CD8-positive, alpha-beta memory T cell (primary cell): Measurements from ENCODE around the gene GPATCH4. TPM values are rescaled to one million over a fixed set of nuclear protein-coding genes. Genes with fewer than 3 reads are reported as not detected.
"Not testable (repeated sequence)": the region's sequence is repeated elsewhere in the genome, so short reads cannot be mapped to it uniquely, and the experiment has no call there.

Source experiments
- CTCF ChIA-PET: fragments of 350-600 bp; sonication (Branson Sonifier 250); formaldehyde crosslinking; loops from one replicate; lab custom pipeline; 2021; ENCODE audit warnings: antibody characterized with exemption; lab: Charles Lee
- POLR2A ChIA-PET: fragments of 350-600 bp; sonication (Branson Sonifier 250); formaldehyde crosslinking; loops from one replicate; lab custom pipeline; 2021; ENCODE audit warnings: antibody characterized with exemption; lab: Charles Lee
- DNase-seq, 5 donors: peaks; one replicate each; pipeline versions ENCODE4 v3.0.0 to v3.0.0-alpha.2; 2020 to 2022; ENCODE audit warnings: mixed read lengths in 1 of 5
- H3K27ac ChIP-seq: one replicate; pipeline ENCODE4 v1.7.0; 2013; ENCODE audit warnings: low read depth, mild to moderate bottlenecking, low read length, moderate library complexity
- H3K27me3 ChIP-seq: 2 replicates; pipeline ENCODE4 v1.7.0; 2013; ENCODE audit warnings: low read length, mild to moderate bottlenecking; ENCODE audit not compliant: insufficient read depth, poor library complexity, severe bottlenecking
- H3K36me3 ChIP-seq: 2 replicates; pipeline ENCODE4 v1.7.0; 2013; ENCODE audit warnings: mild to moderate bottlenecking, low read length, moderate library complexity; ENCODE audit not compliant: insufficient read depth
- H3K4me1 ChIP-seq: 2 replicates; pipeline ENCODE4 v1.7.0; 2013; ENCODE audit warnings: mild to moderate bottlenecking, low read length, moderate library complexity; ENCODE audit not compliant: insufficient read depth
- H3K4me3 ChIP-seq: 2 replicates; pipeline ENCODE4 v1.7.0; 2013; ENCODE audit warnings: mild to moderate bottlenecking, low read length
- H3K9me3 ChIP-seq: 2 replicates; pipeline ENCODE4 v1.7.0; 2013; ENCODE audit warnings: mild to moderate bottlenecking, low read length
- H3K27ac Mint-ChIP-seq, 8 donors: one replicate each; pipeline ENCODE4 v1.8.0; 2020 to 2021; ENCODE audit warnings: mixed read lengths in 8 of 8, mild to moderate bottlenecking in 6 of 8, inconsistent platforms in 3 of 8, moderate library complexity in 3 of 8
- H3K27me3 Mint-ChIP-seq, 2 donors: one replicate each; pipeline ENCODE4 v1.8.0; 2020 to 2021; ENCODE audit warnings: mixed read lengths in 2 of 2, mild to moderate bottlenecking in 1 of 2, moderate library complexity in 1 of 2
- H3K36me3 Mint-ChIP-seq, 3 donors: one replicate each; pipeline ENCODE4 v1.8.0; 2020 to 2021; ENCODE audit warnings: mixed read lengths in 3 of 3, inconsistent platforms in 1 of 3, mild to moderate bottlenecking in 1 of 3
- H3K4me1 Mint-ChIP-seq, 3 donors: one replicate each; pipeline ENCODE4 v1.8.0; 2020 to 2021; ENCODE audit warnings: mixed read lengths in 3 of 3, inconsistent platforms in 1 of 3, mild to moderate bottlenecking in 1 of 3
- H3K4me3 Mint-ChIP-seq, 7 donors: one replicate each; pipeline ENCODE4 v1.8.0; 2020 to 2021; ENCODE audit warnings: mixed read lengths in 7 of 7, mild to moderate bottlenecking in 6 of 7, moderate library complexity in 4 of 7, inconsistent platforms in 2 of 7
- H3K9me3 Mint-ChIP-seq, 5 donors: one replicate each; pipeline ENCODE4 v1.8.0; 2020 to 2022; ENCODE audit warnings: mixed read lengths in 5 of 5, mild to moderate bottlenecking in 3 of 5, moderate library complexity in 2 of 5, inconsistent platforms in 1 of 5
- polyA plus RNA-seq: library from polyadenylated mRNA; unstranded; fragments of 300-500 nt; fragmentation: Illumina TruSeq; gene quantifications from one replicate; pipeline ENCODE4 v1.2.3, GENCODE V29; 2021
- total RNA-seq, 2 experiments: library from RNA; stranded (reverse); gene quantifications; one replicate each; pipeline ENCODE4 v1.2.3, GENCODE V29; 2021

GPATCH4 gene
- total and polyA plus RNA-seq, 3 experiments from 2014 or later, result 58.7 to 131 (median 123) TPM

GRCh38 chr1:156591181-156591431, 10.2 kb downstream of the GPATCH4 start:
- no peaks in the 10 kb centered on the region for H3K9me3 Mint-ChIP-seq
- H3K27me3 Mint-ChIP-seq, result no peaks in the 10 kb centered on the region
- DNase-seq, result no peak
- Histone ChIP-seq H3K27ac (peak overlapping the region; percentile 39), H3K4me1 (peaks cover 20% of the 10 kb centered on the region), H3K4me3 (peak overlapping the region; percentile 66), H3K9me3 (no peaks in the 10 kb centered on the region), H3K36me3 (no peaks in the 10 kb centered on the region), H3K27me3 (no peaks in the 10 kb centered on the region)
- peak overlapping the region; percentile 89 to 94 (median 91) for H3K4me3 Mint-ChIP-seq
- CTCF ChIA-PET, result interaction anchor here (0.7 to 3.9 kb wide), 12 partner anchors 9 to 205 kb away, joined by 3 to 22 read pairs (median 4); partner anchors contain the start of genes GPATCH4 and MEF2D
- peak overlapping the region; percentile 90 to 98 (median 96) for H3K27ac Mint-ChIP-seq
- POLR2A ChIA-PET, result interaction anchor here (0.9 to 2.1 kb wide), 11 partner anchors 9 to 134 kb away, joined by 3 to 10 read pairs (median 5); partner anchors contain the start of genes GPATCH4 and MEF2D
- peaks cover 20 to 24% (median 21%) of the 10 kb centered on the region in 3 donors for H3K4me1 Mint-ChIP-seq
- H3K36me3 Mint-ChIP-seq, result peaks cover 0 to 32% (median 6%) of the 10 kb centered on the region in 3 donors

- H3K4me1 ChIP-seq, result peaks cover 20% of the 10 kb centered on the region
- no peaks in the 10 kb centered on the region for H3K9me3 ChIP-seq
- POLR2A ChIA-PET, result interaction anchor here (1.1 to 2.1 kb wide), 9 partner anchors 9 to 133 kb away, joined by 3 to 10 read pairs (median 5); partner anchors contain the start of gene MEF2D
- H3K27ac ChIP-seq, result peak overlapping the region; percentile 39
- H3K27me3 ChIP-seq, result no peaks in the 10 kb centered on the region
- peak overlapping the region; percentile 66 for H3K4me3 ChIP-seq
- H3K4me3 Mint-ChIP-seq, result peak overlapping the region; percentile 89 to 94 (median 91)
- peaks cover 21 to 24% (median 22%) of the 10 kb centered on the region in 3 donors for H3K4me1 Mint-ChIP-seq
- no peaks in the 10 kb centered on the region for H3K27me3 Mint-ChIP-seq
- peaks cover 0 to 32% (median 6%) of the 10 kb centered on the region in 3 donors for H3K36me3 Mint-ChIP-seq
- DNase-seq, result no peak
- peak overlapping the region in 7 of 8 donors; percentile 90 to 98 (median 96) for H3K27ac Mint-ChIP-seq
- H3K36me3 ChIP-seq, result no peaks in the 10 kb centered on the region
- CTCF ChIA-PET, result interaction anchor here (0.7 to 3.9 kb wide), 12 partner anchors 9 to 205 kb away, joined by 3 to 22 read pairs (median 4); partner anchors contain the start of genes GPATCH4 and MEF2D
- H3K9me3 Mint-ChIP-seq, result no peaks in the 10 kb centered on the region
Observed at GRCh38 chr1:156590326-156591180, 10.7 kb downstream of the GPATCH4 start.

GRCh38 chr1:156589546-156589945, 11.7 kb downstream of the GPATCH4 start:
- H3K27ac Mint-ChIP-seq, result no peak overlapping the region
- H3K4me1 Mint-ChIP-seq, result peaks cover 18 to 25% (median 19%) of the 10 kb centered on the region in 3 donors
- Histone ChIP-seq H3K4me1 (peaks cover 20% of the 10 kb centered on the region), H3K4me3 (no peak overlapping the region), H3K36me3 (no peaks in the 10 kb centered on the region), H3K27ac (no peak overlapping the region), H3K9me3 (no peaks in the 10 kb centered on the region), H3K27me3 (no peaks in the 10 kb centered on the region)
- H3K36me3 Mint-ChIP-seq, result peaks cover 0 to 28% (median 0%) of the 10 kb centered on the region in 3 donors
- no peaks in the 10 kb centered on the region for H3K27me3 Mint-ChIP-seq
- ChIA-PET POLR2A (interaction anchor here (0.6 kb wide), 1 partner anchor 17 kb away, joined by 10 read pairs; no protein-coding TSS in a partner anchor), CTCF (interaction anchor here (1.3 kb wide), 1 partner anchor 109 kb away, joined by 5 read pairs; no protein-coding TSS in a partner anchor)
- no peak for DNase-seq
- H3K9me3 Mint-ChIP-seq, result no peaks in the 10 kb centered on the region
- no peak overlapping the region for H3K4me3 Mint-ChIP-seq

- H3K9me3 Mint-ChIP-seq, H3K9me3 ChIP-seq, H3K27me3 Mint-ChIP-seq, POLR2A ChIA-PET, H3K27ac ChIP-seq, H3K36me3 ChIP-seq, H3K4me3 Mint-ChIP-seq, H3K4me3 ChIP-seq, H3K27ac Mint-ChIP-seq, CTCF ChIA-PET, DNase-seq, H3K27me3 ChIP-seq: not testable (repeated sequence)
- peaks cover 32% of the 10 kb centered on the region for H3K4me1 ChIP-seq
- Mint-ChIP-seq H3K4me1 (peaks cover 26 to 39% (median 31%) of the 10 kb centered on the region in 3 donors), H3K36me3 (peaks cover 0 to 20% (median 0%) of the 10 kb centered on the region in 3 donors)
Observed at GRCh38 chr1:156587927-156588326, 13.4 kb downstream of the GPATCH4 start.

- POLR2A ChIA-PET, result interaction anchor here (1.2 kb wide), 1 partner anchor 92 kb away, joined by 3 read pairs; no protein-coding TSS in a partner anchor
Observed at GRCh38 chr1:156586892-156587477, 14.3 kb downstream of the GPATCH4 start.

GRCh38 chr1:156586323-156586722, 15.0 kb downstream of the GPATCH4 start:
- POLR2A ChIA-PET, result interaction anchor here (1.2 kb wide), 1 partner anchor 91 kb away, joined by 3 read pairs; no protein-coding TSS in a partner anchor
- Histone ChIP-seq H3K27me3 (no peaks in the 10 kb centered on the region), H3K4me3 (no peak overlapping the region), H3K4me1 (peaks cover 37% of the 10 kb centered on the region), H3K27ac (no peak overlapping the region), H3K9me3 (no peaks in the 10 kb centered on the region), H3K36me3 (no peaks in the 10 kb centered on the region)
- Mint-ChIP-seq H3K36me3 (peaks cover 0 to 19% (median 1%) of the 10 kb centered on the region in 3 donors), H3K27me3 (peaks cover 0 to 1% of the 10 kb centered on the region in 2 donors), H3K4me1 (peaks cover 28 to 42% (median 34%) of the 10 kb centered on the region in 3 donors), H3K4me3 (peak overlapping the region in 1 of 7 donors; percentile 46), H3K27ac (peak overlapping the region in 1 of 8 donors; percentile 76), H3K9me3 (no peaks in the 10 kb centered on the region)
- no peak for DNase-seq
- CTCF ChIA-PET, result interaction anchor here (1.0 to 1.9 kb wide), 3 partner anchors 14 to 200 kb away, joined by 3 to 11 read pairs (median 4); no protein-coding TSS in a partner anchor

More at GRCh38 chr1:156586892-156587477, 14.3 kb downstream of the GPATCH4 start:
- Histone ChIP-seq H3K27ac (no peak overlapping the region), H3K4me1 (peaks cover 32% of the 10 kb centered on the region), H3K9me3 (no peaks in the 10 kb centered on the region), H3K36me3 (no peaks in the 10 kb centered on the region), H3K27me3 (no peaks in the 10 kb centered on the region), H3K4me3 (no peak overlapping the region)
- peak overlapping the region in 1 of 8 donors; percentile 37 for H3K27ac Mint-ChIP-seq
- DNase-seq, result no peak
- H3K27me3 Mint-ChIP-seq, result peaks cover 0 to 1% of the 10 kb centered on the region in 2 donors
- H3K4me1 Mint-ChIP-seq, result peaks cover 28 to 40% (median 31%) of the 10 kb centered on the region in 3 donors
- CTCF ChIA-PET, result interaction anchor here (0.7 kb wide), 1 partner anchor 106 kb away, joined by 3 read pairs; no protein-coding TSS in a partner anchor
- peaks cover 0 to 18% (median 0%) of the 10 kb centered on the region in 3 donors for H3K36me3 Mint-ChIP-seq
- no peak overlapping the region for H3K4me3 Mint-ChIP-seq
- no peaks in the 10 kb centered on the region for H3K9me3 Mint-ChIP-seq

GRCh38 chr1:156584813-156585212, 16.5 kb downstream of the GPATCH4 start:
- Histone ChIP-seq H3K4me3 (no peak overlapping the region), H3K36me3 (no peaks in the 10 kb centered on the region), H3K27ac (no peak overlapping the region), H3K27me3 (no peaks in the 10 kb centered on the region), H3K4me1 (peaks cover 30% of the 10 kb centered on the region), H3K9me3 (no peaks in the 10 kb centered on the region)
- CTCF ChIA-PET, result interaction anchor here (1.1 to 1.9 kb wide), 8 partner anchors 21 to 199 kb away, joined by 3 to 11 read pairs (median 4); no protein-coding TSS in a partner anchor
- H3K4me3 Mint-ChIP-seq, result peak overlapping the region in 1 of 7 donors; percentile 46
- POLR2A ChIA-PET, result no interaction called here
- peaks cover 27 to 38% (median 33%) of the 10 kb centered on the region in 3 donors for H3K4me1 Mint-ChIP-seq
- no peak overlapping the region for H3K27ac Mint-ChIP-seq
- H3K27me3 Mint-ChIP-seq, result peaks cover 0 to 1% of the 10 kb centered on the region in 2 donors
- DNase-seq, result no peak
- H3K36me3 Mint-ChIP-seq, result peaks cover 0 to 17% (median 1%) of the 10 kb centered on the region in 3 donors
- no peaks in the 10 kb centered on the region for H3K9me3 Mint-ChIP-seq
